Activated CD4-positive, alpha-beta T cell treated with anti-CD3 and anti-CD28 coated beads, Interleukin-2, Interleukin-6, amounts not matched to agents 100 ng/mL and 50 ng/mL, durations not matched to agents 16 hours and 8 hours (primary cell): ENCODE data around the gene FGF12.

Experiments used
- DNase-seq: peaks from one replicate; pipeline ENCODE4 v3.0.0-alpha.2; 2020

Gene FGF12

DNA sequence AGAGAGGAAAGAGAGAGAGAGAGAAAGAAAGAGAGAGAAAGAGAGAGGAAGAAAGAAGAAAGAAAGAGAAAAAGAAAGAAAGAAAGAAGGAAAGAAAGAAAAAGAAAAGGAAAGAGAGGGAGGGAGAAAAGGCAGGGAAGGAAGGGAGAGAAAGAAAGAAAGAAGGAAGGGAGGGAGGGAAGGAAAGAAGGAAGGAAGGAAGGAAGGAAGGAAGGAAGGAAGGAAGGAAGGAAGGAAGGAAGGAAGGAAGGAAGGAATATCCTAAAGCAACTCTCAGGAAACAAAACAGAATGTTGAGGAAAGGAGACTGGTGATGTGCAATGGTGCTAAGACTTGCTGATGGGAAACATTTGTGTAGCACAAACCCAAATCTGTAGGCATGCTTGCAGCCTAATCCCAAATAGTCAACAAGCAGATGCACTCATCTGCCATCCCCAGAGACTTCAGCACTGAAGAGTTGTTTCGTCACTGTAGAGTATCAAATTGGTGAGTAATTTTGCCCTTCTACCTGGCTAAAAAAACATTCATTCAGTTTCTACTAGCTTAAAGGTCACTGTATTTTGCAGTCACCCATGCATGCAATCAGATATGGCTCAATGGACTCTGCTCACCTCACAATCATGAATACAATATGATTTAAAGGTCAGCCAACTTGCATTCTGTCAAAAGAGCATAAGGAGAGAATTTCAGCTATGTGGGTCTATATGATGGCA is 480.3 kb downstream of the FGF12 start:
- no peak for DNase-seq

GRCh38 chr3:192244591-192244990 is 482.8 kb downstream of the FGF12 start:
- no peak for DNase-seq

GRCh38 chr3:192239956-192240355 is 487.4 kb downstream of the FGF12 start:
- DNase-seq: no peak

DNA sequence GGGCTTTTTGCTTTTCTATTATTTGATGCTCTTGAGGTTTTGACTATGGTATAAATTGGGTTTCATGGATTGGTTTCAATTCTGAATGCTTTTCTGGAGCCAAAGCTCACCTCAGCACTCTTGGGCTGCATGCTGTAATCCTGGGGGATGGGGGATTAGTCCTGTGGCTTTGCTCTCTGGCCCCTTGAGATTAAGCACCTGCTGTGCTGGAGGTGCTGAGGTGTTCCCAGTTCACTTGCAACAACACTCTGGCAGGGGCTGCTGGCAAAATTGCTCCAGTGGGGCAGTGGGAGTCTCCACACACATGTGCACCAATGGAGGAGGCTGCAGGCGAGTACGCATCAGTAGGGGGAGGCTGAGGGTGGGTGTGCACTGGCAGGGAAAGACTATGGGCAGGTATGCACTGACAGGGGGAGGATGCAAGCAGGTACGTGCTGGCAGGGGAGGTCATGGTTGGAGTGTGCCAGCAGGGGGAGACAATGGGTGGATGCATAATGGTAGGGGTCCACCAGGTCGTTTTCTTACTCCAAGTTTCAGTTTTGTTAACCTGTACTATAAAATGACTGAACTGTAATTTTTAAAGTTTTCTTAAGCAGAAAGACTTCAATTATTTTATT is 489.2 kb downstream of the FGF12 start:
- no peak for DNase-seq

- DNase-seq: no peak
These were observed 497.5 kb downstream of the FGF12 start for GRCh38 chr3:192229866-192230265.

DNA sequence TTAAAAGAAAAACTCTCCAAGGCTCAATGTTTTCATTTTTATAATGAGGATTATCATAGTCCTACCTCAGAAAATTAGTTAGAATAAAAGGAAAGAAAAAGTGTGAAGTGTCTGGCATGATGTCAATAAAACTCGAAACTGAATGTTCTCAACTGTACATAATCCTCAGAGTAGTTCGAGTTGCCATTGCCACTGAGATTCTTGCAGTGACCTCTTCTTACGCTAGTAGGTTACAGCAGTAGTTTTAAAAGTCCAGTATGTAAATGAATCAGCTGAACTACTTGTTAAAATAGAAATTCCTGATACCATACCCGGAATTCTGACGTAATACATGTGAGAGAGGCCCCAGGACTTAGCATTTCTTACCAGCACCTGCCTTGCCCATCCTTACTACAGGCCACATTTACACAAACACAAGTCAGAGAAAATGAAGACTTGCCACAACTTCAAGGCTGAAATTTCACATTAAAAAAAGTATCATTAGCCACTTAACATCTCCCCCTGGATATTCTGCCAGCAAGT is 502.6 kb downstream of the FGF12 start:
- no peak for DNase-seq

- DNase-seq: no peak
These were observed 503.5 kb downstream of the FGF12 start for GRCh38 chr3:192223815-192224214.

- DNase-seq: no peak
These were observed 506.4 kb downstream of the FGF12 start for GRCh38 chr3:192220915-192221314.

GRCh38 chr3:192219926-192220325 is 507.4 kb downstream of the FGF12 start:
- DNase-seq: no peak

DNA sequence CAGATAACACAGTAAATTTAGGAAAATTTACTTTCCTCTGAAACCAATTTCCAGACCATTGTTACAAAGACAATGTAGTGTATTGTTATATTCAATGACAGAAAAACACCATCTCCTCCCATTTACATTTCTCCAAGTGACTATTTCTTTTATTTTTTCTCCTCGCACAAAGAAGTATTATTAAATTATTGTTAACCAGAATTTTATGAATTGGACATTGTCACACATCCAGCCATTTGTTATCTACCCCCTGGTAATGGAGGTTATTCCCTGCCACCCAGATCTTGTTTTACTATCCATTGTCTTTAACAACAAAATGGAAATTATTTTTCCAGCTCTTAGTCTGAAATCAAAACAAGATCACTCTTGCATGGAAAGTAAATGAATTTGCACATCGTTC is 511.3 kb downstream of the FGF12 start:
- no peak for DNase-seq

GRCh38 chr3:192212979-192213378 is 514.4 kb downstream of the FGF12 start:
- no peak for DNase-seq

DNA sequence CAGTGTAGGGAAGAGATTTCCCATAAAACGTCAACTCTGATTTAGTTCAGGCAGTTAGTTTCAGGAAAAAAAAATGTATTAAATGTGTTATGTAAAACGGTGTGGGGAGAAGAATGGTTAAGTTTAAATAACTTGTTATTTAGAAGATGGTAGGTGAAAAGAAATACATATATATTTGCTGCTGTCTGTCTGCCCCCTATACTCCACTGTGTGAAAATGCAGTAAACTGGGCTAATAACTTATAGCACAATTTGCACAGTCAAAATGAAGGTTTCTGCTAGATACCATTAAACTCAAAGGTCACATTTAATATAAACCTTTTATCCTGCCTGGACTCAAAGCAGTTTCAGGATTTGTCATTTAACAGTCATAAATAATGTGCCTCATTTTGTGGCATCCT is 515.0 kb downstream of the FGF12 start:
- DNase-seq: no peak

DNA sequence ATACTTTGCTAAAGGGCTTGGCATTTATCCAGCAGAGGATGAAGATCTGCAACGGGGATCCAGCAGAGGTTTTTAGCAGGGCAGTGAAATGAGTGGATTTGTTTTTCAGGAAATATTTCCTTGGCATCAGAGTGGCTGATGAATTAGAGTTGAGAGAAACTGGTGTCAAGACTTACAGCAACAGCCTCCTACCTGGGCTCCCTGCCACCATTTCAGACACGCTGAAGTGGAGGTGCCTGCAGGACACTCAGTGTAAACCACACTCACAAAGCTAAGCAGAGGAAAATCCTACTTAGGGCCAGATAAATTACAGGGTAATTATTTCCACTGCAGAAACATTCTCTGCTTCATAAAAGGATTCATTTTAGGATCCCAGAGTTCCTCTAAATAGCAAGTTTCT is 519.7 kb downstream of the FGF12 start:
- no peak for DNase-seq

GRCh38 chr3:192207239-192207638 is 520.1 kb downstream of the FGF12 start:
- no peak for DNase-seq

DNA sequence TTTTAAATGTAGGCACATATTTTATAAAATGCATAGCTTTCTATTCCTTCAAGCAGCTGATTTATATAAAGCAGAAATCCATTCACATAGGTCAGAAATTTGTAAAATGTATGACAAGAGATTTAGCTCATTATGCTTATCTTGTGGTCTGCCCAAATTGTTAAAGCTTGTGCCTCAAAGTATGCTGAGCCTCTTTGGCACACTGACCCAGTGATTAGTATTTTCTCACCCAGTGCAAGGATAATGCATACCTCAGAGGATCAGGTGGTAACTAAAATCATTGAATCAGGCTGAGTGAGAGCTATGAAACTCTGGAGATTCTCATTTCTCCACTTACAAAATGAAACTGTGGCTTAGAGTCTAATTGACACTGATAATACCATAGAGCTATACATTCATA is 533.3 kb downstream of the FGF12 start:
- DNase-seq: no peak

DNA sequence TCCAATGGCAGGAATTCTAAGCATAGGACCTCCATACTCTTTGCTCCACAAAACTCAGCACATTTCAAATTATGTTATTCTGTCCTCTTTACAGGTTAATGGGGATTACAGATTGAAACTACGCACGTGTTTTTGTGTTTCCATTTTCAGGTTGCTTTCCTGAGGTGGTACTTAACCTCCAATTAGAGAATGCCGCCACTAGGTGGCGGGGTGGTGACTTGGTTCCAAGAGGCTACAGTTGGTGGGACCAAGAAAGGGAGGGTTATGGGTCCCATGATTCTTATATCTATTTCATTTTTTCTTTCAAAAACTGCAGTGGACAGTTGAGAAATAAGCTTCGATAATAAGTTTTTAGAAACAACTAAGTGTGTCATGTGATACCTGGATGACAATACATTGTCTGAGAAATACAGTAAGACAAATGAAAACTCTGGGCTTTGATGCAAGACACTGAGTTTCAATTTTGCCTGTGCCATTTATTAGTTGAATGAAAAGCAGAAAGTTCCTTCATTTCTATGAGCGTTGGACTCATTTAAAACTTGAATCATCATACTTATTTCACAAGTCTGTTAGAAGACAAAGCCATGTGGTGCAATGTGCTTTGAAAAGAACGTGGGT is 539.0 kb downstream of the FGF12 start:
- peak; percentile 63 for DNase-seq

DNA sequence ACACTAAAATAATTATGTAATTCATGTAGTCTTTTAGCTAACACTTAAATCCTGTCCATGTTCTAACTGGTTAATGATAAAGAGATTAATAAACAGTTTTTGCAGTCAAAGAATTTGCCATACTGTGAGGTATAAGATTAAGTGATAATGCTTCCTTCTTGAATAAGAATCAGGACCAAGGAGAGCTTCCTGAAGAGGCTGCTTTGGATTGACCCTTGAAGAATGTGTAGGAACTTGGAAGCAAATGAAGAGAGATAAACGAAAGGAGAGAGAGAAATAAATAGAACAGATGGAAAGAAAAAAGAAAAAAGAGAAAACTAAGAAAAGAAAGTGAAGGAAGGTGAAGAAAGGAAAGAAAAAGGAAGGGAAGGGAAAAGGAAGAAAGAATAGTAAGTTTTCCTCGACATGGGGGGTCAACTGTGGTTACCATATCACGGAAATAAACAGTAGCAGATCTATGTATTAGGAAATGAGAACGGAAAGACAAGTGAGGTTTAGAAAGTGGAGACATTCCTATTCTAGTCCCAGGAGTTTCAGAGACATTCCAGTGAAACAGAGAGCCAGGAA is 539.8 kb downstream of the FGF12 start:
- no peak for DNase-seq

- DNase-seq: no peak
These were observed 540.8 kb downstream of the FGF12 start for GRCh38 chr3:192186498-192186897.

GRCh38 chr3:192186045-192186444 is 541.3 kb downstream of the FGF12 start:
- no peak for DNase-seq

GRCh38 chr3:192183109-192183508 is 544.2 kb downstream of the FGF12 start:
- DNase-seq: no peak

DNA sequence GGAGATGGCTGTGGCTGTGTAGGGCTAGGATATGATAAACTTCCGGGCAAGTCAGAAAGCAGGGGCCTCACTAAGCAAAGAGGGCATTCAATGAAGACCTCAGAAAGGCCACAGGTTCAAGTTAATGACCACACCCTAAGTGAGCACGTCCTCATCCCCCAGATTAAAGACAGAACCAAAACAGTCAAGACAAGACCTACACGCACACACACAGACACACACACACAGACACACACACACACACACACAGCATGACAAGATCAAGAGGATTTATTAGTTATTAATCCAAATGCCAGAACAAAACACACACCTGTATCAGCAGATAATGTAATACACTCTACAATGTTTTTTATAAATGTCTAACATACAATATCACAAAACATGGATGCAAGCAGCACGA is 546.2 kb downstream of the FGF12 start:
- DNase-seq: no peak

GRCh38 chr3:192177383-192177782 is 550.0 kb downstream of the FGF12 start:
- DNase-seq: no peak

- no peak for DNase-seq
These were observed 553.1 kb downstream of the FGF12 start for GRCh38 chr3:192174283-192174682.

- DNase-seq: peak; percentile 2
These were observed 556.1 kb downstream of the FGF12 start for GRCh38 chr3:192171213-192171612.
